Lower leg skin (tissue), 3 donors: ENCODE results near the gene MYT1.

Experiments
- POLR2A ChIP-seq, 2 donors: fragments of 450-650 bp; IDR thresholded peaks; one replicate each; pipeline ENCODE4 v1.6.1; 2016 to 2017; ENCODE audit warnings: antibody characterized with exemption in 2 of 2, mild to moderate bottlenecking in 1 of 2, moderate library complexity in 1 of 2
- TF ChIP-seq, protein P1 (sequence below), 3 donors: fragments of 450-650 bp; IDR thresholded peaks; one replicate each; pipeline ENCODE4 v1.5.1; 2016; ENCODE audit warnings: antibody characterized with exemption in 3 of 3, mild to moderate bottlenecking in 3 of 3, moderate library complexity in 2 of 3

DNA sequence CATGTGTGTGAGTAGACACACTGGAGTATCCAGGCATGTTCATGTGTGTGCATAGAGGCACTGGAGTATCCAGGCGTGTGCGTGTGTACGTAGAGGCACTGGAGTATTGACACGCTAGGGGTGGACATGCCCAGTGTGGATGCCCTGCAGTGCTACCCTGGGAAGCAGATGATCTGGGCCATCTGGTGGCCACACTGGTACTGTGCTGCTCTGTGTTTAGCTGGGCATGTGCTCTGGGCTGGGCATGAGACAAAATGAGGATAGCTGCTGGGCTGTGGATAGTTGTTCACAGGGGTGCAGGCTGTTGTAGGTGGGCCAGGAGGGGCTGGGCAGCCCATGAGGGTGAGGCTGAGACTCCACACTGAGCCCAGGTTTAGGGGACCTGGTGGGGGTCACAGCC lies 32.8 kb upstream of the MYT1 start:
- TF ChIP-seq, protein P1, sequence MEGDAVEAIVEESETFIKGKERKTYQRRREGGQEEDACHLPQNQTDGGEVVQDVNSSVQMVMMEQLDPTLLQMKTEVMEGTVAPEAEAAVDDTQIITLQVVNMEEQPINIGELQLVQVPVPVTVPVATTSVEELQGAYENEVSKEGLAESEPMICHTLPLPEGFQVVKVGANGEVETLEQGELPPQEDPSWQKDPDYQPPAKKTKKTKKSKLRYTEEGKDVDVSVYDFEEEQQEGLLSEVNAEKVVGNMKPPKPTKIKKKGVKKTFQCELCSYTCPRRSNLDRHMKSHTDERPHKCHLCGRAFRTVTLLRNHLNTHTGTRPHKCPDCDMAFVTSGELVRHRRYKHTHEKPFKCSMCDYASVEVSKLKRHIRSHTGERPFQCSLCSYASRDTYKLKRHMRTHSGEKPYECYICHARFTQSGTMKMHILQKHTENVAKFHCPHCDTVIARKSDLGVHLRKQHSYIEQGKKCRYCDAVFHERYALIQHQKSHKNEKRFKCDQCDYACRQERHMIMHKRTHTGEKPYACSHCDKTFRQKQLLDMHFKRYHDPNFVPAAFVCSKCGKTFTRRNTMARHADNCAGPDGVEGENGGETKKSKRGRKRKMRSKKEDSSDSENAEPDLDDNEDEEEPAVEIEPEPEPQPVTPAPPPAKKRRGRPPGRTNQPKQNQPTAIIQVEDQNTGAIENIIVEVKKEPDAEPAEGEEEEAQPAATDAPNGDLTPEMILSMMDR (IDR thresholded peaks at IDR 0.05), result no peak
- TF ChIP-seq POLR2A (IDR thresholded peaks at IDR 0.05), result no peak
